CD14-positive monocyte (primary cell): ENCODE results near the gene PPM1B. TPM values are rescaled to one million over a fixed set of nuclear protein-coding genes. Genes with fewer than 3 reads are reported as not detected.
A peak's percentile ranks its signal among the peaks of the same experiment; 100 is the strongest.

Experiments
- DNase-seq, 3 donors: peaks; one replicate each; pipeline ENCODE4 v3.0.0-alpha.2; 2011 to 2022
- H2AFZ ChIP-seq: 2 replicates; pipeline ENCODE4 v1.6.0; 2012; ENCODE audit warnings: mild to moderate bottlenecking, low read depth, low read length, inconsistent platforms; ENCODE audit not compliant: insufficient read depth, poor library complexity, severe bottlenecking
- H3K27ac ChIP-seq, 2 donors: 1 replicate in 1 of 2; 2 replicates in 1 of 2; pipeline ENCODE4 v1.5.1; 2012 to 2013; ENCODE audit warnings: low read length in 2 of 2, control low read depth in 1 of 2, inconsistent platforms in 1 of 2, low read depth in 1 of 2, mild to moderate bottlenecking in 1 of 2
- H3K27me3 ChIP-seq, 2 donors: one replicate each; pipeline versions ENCODE4 v1.6.0 to v1.6.1; 2011 to 2013; ENCODE audit warnings: low read length in 2 of 2; ENCODE audit not compliant: control insufficient read depth in 2 of 2, insufficient read depth in 2 of 2
- H3K36me3 ChIP-seq, 2 donors: replicated peaks in 1 of 2; 1 replicate in 1 of 2; 2 replicates in 1 of 2; pipeline versions ENCODE4 v1.5.1 to v1.6.1; 2012 to 2013; ENCODE audit warnings: low read length in 2 of 2, control low read depth in 1 of 2, inconsistent platforms in 1 of 2, mild to moderate bottlenecking in 1 of 2; ENCODE audit not compliant: insufficient read depth in 2 of 2, control insufficient read depth in 1 of 2
- H3K4me1 ChIP-seq, 2 donors: 1 replicate in 1 of 2; 2 replicates in 1 of 2; pipeline versions ENCODE4 v1.5.1 to v1.6.1; 2012 to 2013; ENCODE audit warnings: low read length in 2 of 2, control low read depth in 1 of 2, inconsistent platforms in 1 of 2, mild to moderate bottlenecking in 1 of 2, moderate library complexity in 1 of 2; ENCODE audit not compliant: insufficient read depth in 2 of 2, control insufficient read depth in 1 of 2
- H3K4me2 ChIP-seq: replicated peaks from 2 replicates; pipeline ENCODE3; 2012; ENCODE audit warnings: low read length, moderate library complexity, mild to moderate bottlenecking; ENCODE audit not compliant: poor library complexity, severe bottlenecking; ENCODE audit errors: extremely low read depth
- H3K4me3 ChIP-seq, 3 experiments: fragments of 200-600 bp in 1 of 3; sonication (generic) in 1 of 3; replicated peaks in 1 of 3; 1 replicate in 2 of 3; 2 replicates in 1 of 3; pipeline ENCODE4 v1.5.1; 2011 to 2013; ENCODE audit warnings: low read length in 3 of 3, mild to moderate bottlenecking in 3 of 3, control low read depth in 2 of 3, low read depth in 2 of 3, inconsistent platforms in 1 of 3, moderate library complexity in 1 of 3
- H3K79me2 ChIP-seq: 2 replicates; pipeline ENCODE4 v1.6.0; 2012; ENCODE audit warnings: mild to moderate bottlenecking, control low read depth, inconsistent platforms, low read length, moderate library complexity; ENCODE audit not compliant: insufficient read depth
- H3K9ac ChIP-seq: 2 replicates; pipeline ENCODE4 v1.6.0; 2017; ENCODE audit warnings: low read length, mild to moderate bottlenecking; ENCODE audit not compliant: insufficient read depth, poor library complexity, severe bottlenecking
- H3K9me3 ChIP-seq, 2 donors: replicated peaks in 1 of 2; 1 replicate in 1 of 2; 2 replicates in 1 of 2; pipeline versions ENCODE4 v1.5.1 to v1.6.1; 2012 to 2013; ENCODE audit warnings: low read length in 2 of 2, control low read depth in 1 of 2; ENCODE audit not compliant: control insufficient read depth in 1 of 2, insufficient read depth in 1 of 2
- H4K20me1 ChIP-seq: 2 replicates; pipeline ENCODE4 v1.6.0; 2012; ENCODE audit warnings: mild to moderate bottlenecking, low read length, control low read depth, moderate library complexity; ENCODE audit not compliant: insufficient read depth
- H3K27ac Mint-ChIP-seq, 7 donors: one replicate each; pipeline ENCODE4 v1.8.0; 2020; ENCODE audit warnings: mild to moderate bottlenecking in 7 of 7, mixed read lengths in 7 of 7, moderate library complexity in 6 of 7, inconsistent platforms in 2 of 7
- H3K27me3 Mint-ChIP-seq, 3 donors: one replicate each; pipeline ENCODE4 v1.8.0; 2021 to 2022; ENCODE audit warnings: low read depth in 3 of 3, mild to moderate bottlenecking in 3 of 3, mixed read lengths in 3 of 3, moderate library complexity in 3 of 3, inconsistent platforms in 1 of 3
- H3K36me3 Mint-ChIP-seq, 2 donors: one replicate each; pipeline ENCODE4 v1.8.0; 2020; ENCODE audit warnings: mixed read lengths in 2 of 2, inconsistent platforms in 1 of 2, mild to moderate bottlenecking in 1 of 2
- H3K4me1 Mint-ChIP-seq: one replicate; pipeline ENCODE4 v1.8.0; 2020; ENCODE audit warnings: mild to moderate bottlenecking, mixed read lengths
- H3K4me3 Mint-ChIP-seq, 2 donors: one replicate each; pipeline ENCODE4 v1.8.0; 2020; ENCODE audit warnings: mild to moderate bottlenecking in 2 of 2, mixed read lengths in 2 of 2, moderate library complexity in 1 of 2
- H3K9me3 Mint-ChIP-seq, 7 donors: one replicate each; pipeline ENCODE4 v1.8.0; 2020 to 2022; ENCODE audit warnings: mixed read lengths in 7 of 7, mild to moderate bottlenecking in 6 of 7, moderate library complexity in 6 of 7, inconsistent platforms in 2 of 7
- CTCF ChIP-seq: fragments of 200-600 bp; IDR thresholded peaks from one replicate; pipeline ENCODE4 v1.8.0; 2022; ENCODE audit warnings: antibody characterized with exemption, mild to moderate bottlenecking
- WGBS: methylation state at CpG from one replicate; pipeline ENCODE4 v1.1.5; 2013; ENCODE audit warnings: missing lambda C conversion rate; ENCODE audit not compliant: insufficient coverage; 5-methylcytosine and 5-hydroxymethylcytosine counted together
- intact Hi-C, 2 donors: fragments of 100-400 bp; cut with micrococcal nuclease; formaldehyde crosslinking; loops; one replicate each; pipeline versions ENCODE4 v1.15.0 to v1.15.1; 2023
- polyA plus RNA-seq, 3 donors: library from polyadenylated mRNA; depleted of rRNA in 1 of 3; unstranded in 2 of 3; stranded (reverse) in 1 of 3; fragments of 300-500 nt in 2 of 3; fragments of >200 nt in 1 of 3; fragmentation: Illumina TruSeq in 2 of 3; gene quantifications; 1 replicate in 2 of 3; 2 replicates in 1 of 3; pipeline ENCODE4 v1.2.3, GENCODE V29; 2012 to 2021

The PPM1B gene
- polyA plus RNA-seq, 3 donors = 17.7 to 34.6 (median 24.9) TPM

- 100% methylated on average over 1 of the region's 5 CpGs for WGBS
- H3K27ac Mint-ChIP-seq = peak overlapping the region in 1 of 7 donors; percentile 8
These were observed 32.1 kb downstream of the PPM1B start for GRCh38 chr2:44200759-44201158.

DNA sequence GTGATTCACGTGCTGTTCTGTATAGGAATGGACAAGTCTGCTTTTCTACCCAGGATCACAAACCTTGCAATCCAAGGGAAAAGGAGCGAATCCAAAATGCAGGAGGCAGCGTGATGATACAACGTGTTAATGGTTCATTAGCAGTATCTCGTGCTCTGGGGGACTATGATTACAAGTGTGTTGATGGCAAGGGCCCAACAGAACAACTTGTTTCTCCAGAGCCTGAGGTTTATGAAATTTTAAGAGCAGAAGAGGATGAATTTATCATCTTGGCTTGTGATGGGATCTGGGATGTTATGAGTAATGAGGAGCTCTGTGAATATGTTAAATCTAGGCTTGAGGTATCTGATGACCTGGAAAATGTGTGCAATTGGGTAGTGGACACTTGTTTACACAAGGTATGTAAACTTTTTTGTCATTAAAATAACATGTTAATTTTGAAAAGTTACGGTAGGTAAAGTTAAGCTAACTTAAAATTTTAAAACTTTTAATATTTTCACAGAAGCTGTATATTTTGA, 33.0 kb downstream of the PPM1B start:
- Mint-ChIP-seq H3K36me3 (peaks cover 33 to 45% of the 10 kb centered on the region in 2 donors), H3K4me3 (no peak overlapping the region), H3K4me1 (peaks cover 2% of the 10 kb centered on the region), H3K27ac (peak overlapping the region in 1 of 7 donors; percentile 29), H3K27me3 (no peaks in the 10 kb centered on the region), H3K9me3 (peaks cover 0 to 3% (median 0%) of the 10 kb centered on the region in 7 donors)
- Histone ChIP-seq H4K20me1 (peaks cover 100% of the 10 kb centered on the region), H3K4me1 (no peaks in the 10 kb centered on the region), H3K4me2 (no peak overlapping the region), H3K79me2 (peaks cover 100% of the 10 kb centered on the region), H3K36me3 (peaks cover 12 to 42% of the 10 kb centered on the region in 2 donors), H3K9ac (no peak overlapping the region), H2AFZ (no peak overlapping the region), H3K27ac (peak overlapping the region in 1 of 2 donors; percentile 7), H3K4me3 (no peak overlapping the region), H3K27me3 (no peaks in the 10 kb centered on the region), H3K9me3 (no peaks in the 10 kb centered on the region)
- intact Hi-C loops = no loop called here
- no peak for TF ChIP-seq CTCF
- DNase-seq = no peak
- 100% methylated on average over 4 of the region's 6 CpGs for WGBS

More at GRCh38 chr2:44200759-44201158, 32.1 kb downstream of the PPM1B start:
- Histone ChIP-seq H3K9ac (no peak overlapping the region), H3K4me2 (no peak overlapping the region), H3K4me3 (no peak overlapping the region), H4K20me1 (peaks cover 100% of the 10 kb centered on the region), H3K9me3 (no peaks in the 10 kb centered on the region), H3K79me2 (peaks cover 100% of the 10 kb centered on the region), H3K27me3 (no peaks in the 10 kb centered on the region), H3K36me3 (peaks cover 12 to 44% of the 10 kb centered on the region in 2 donors), H2AFZ (no peak overlapping the region), H3K27ac (no peak overlapping the region), H3K4me1 (no peaks in the 10 kb centered on the region)
- peaks cover 40 to 44% of the 10 kb centered on the region in 2 donors for H3K36me3 Mint-ChIP-seq
- H3K27me3 Mint-ChIP-seq = no peaks in the 10 kb centered on the region
- no peak for DNase-seq
- intact Hi-C loops = no loop called here
- H3K9me3 Mint-ChIP-seq = peaks cover 0 to 3% (median 0%) of the 10 kb centered on the region in 7 donors
- peaks cover 2% of the 10 kb centered on the region for H3K4me1 Mint-ChIP-seq
- no peak for TF ChIP-seq CTCF
- H3K4me3 Mint-ChIP-seq = no peak overlapping the region
